Measurements from ENCODE around the gene GPR156. TPM values are rescaled to one million over a fixed set of nuclear protein-coding genes. Genes with fewer than 3 reads are reported as not detected.

The GPR156 gene
- total and polyA plus RNA-seq, 2 of the 4 experiments (the other 2 are of a cell fraction) = 0.09 to 0.18 TPM

DNA sequence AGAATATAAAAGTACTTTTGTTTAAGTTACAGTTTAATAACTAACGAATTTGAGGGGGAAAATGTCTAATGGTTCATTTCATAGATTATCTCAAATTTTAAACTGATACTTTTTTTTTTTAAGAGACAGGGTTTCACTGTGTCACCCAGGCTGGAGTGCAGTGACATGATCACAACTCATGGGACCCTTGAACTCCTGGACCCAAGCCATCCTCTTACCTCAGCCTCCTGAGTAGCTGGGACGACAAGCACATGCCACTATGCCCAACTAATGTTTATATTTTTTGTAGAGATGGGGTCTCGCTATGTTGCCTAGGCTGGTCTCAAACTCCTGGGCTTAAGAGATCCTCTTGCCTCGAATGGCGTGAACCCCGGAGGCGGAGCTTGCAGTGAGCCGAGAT lies 47.6 kb upstream of the GPR156 start:
- H3K79me1 ChIP-seq (ENCODE audit: low read depth in 1 of 2, low read length in 2 of 2) = peaks cover 0 to 7% of the 10 kb centered on the region in 2 experiments; a peak in 2 of 4 replicates
- 0 out of 2 replicates have a peak, but pooled peaks cover 2% of the 10 kb centered on the region for H3K4me1 ChIP-seq (ENCODE audit: control insufficient read depth, insufficient read depth, low read length)
- no peak overlapping the region for H4K5ac ChIP-seq (ENCODE audit: low read depth, low read length)
- H2AK9ac ChIP-seq (replicated peaks; ENCODE audit: low read depth, low read length, poor library complexity) = no peak overlapping the region
- dilution Hi-C loops (cut with HindIII; ENCODE audit: low sequenced_read_pairs, unreplicated experiment) = no loop called here
- WGBS, 2 experiments (ENCODE audit: extremely low coverage in 2 of 2, insufficient read length in 1 of 2) = 93% methylated on average over 5 of the region's 8 CpGs; no CpG with 5 or more reads in 1 of the 2 experiments
- no peak overlapping the region for H3K27ac ChIP-seq (ENCODE audit: insufficient read depth, low read length)
- H3K4me3 ChIP-seq (ENCODE audit: insufficient read depth, low read depth, low read length) = no peak overlapping the region
- ChIA-PET POLR2A (ENCODE audit: unreplicated experiment) (interaction anchor here (0.7 kb wide), 1 partner anchor 60 kb away, joined by 10 read pairs; no protein-coding TSS in a partner anchor), CTCF (no interaction called here)
- H2BK20ac ChIP-seq (ENCODE audit: low read depth, low read length) = no peak overlapping the region
- H3K23ac ChIP-seq (ENCODE audit: low read depth, low read length) = no peak overlapping the region
- no TSS peak for BruUV-seq (replicated peaks)
- H4K8ac ChIP-seq (ENCODE audit: low read depth in 2 of 2, low read length in 2 of 2) = no peak overlapping the region
- no peaks in the 10 kb centered on the region for H3K9me3 ChIP-seq (ENCODE audit: control insufficient read depth, insufficient read depth, low read length)
- H3K9ac ChIP-seq (ENCODE audit: low read depth, low read length) = no peak overlapping the region
- H3K4ac ChIP-seq (ENCODE audit: low read depth, low read length) = no peak overlapping the region
- no peak overlapping the region for H2AFZ ChIP-seq (replicated peaks; ENCODE audit: low read length, poor library complexity)
- no peak for DNase-seq
- no peak overlapping the region for H2BK120ac ChIP-seq (ENCODE audit: low read depth, low read length)
- H2AK5ac ChIP-seq (ENCODE audit: low read depth, low read length) = no peak overlapping the region
- H3K4me2 ChIP-seq (ENCODE audit: low read depth, low read length) = no peak overlapping the region
- H3K9me1 ChIP-seq (ENCODE audit: insufficient read depth, low read length) = no peaks in the 10 kb centered on the region
- no peak overlapping the region for H2BK15ac ChIP-seq (ENCODE audit: low read depth, low read length)
- H3K14ac ChIP-seq (replicated peaks; ENCODE audit: low read depth, low read length) = no peak overlapping the region
- in situ Hi-C loops (cut with MboI; ENCODE audit: low sequenced_read_pairs) = no loop called here
- no peak overlapping the region for H3K56ac ChIP-seq (ENCODE audit: extremely low read depth, insufficient read depth, low read length)
- no peak overlapping the region for H2BK5ac ChIP-seq (ENCODE audit: low read depth, low read length, poor library complexity, severe bottlenecking)
- ATAC-seq (ENCODE audit: low read depth) = no peak
- TF ChIP-seq FOS (IDR thresholded peaks at IDR 0.05; ENCODE audit: low read depth, low read length) (no peak), CEBPB (IDR thresholded peaks at IDR 0.05; ENCODE audit: low read depth, low read length) (no peak), SMC3 (IDR thresholded peaks at IDR 0.05; ENCODE audit: low read depth, low read length) (no peak), BHLHE40 (IDR thresholded peaks at IDR 0.05; ENCODE audit: low read depth, low read length) (no peak), MAZ (IDR thresholded peaks at IDR 0.05; ENCODE audit: borderline replicate concordance, low read depth, low read length) (no peak), POLR2A (IDR thresholded peaks at IDR 0.05; ENCODE audit: low read depth, low read length) (no peak), CHD1 (IDR thresholded peaks at IDR 0.05; ENCODE audit: low read depth, low read length) (no peak), NFE2L2 (IDR thresholded peaks at IDR 0.05; ENCODE audit: low read depth, low read length) (no peak), MAFK (IDR thresholded peaks at IDR 0.05; ENCODE audit: low read depth, low read length) (no peak), RAD21 (IDR thresholded peaks at IDR 0.05; ENCODE audit: low read length) (no peak), RFX5 (IDR thresholded peaks at IDR 0.05; ENCODE audit: low read depth, low read length) (no peak)
- TF ChIP-seq, protein P1, sequence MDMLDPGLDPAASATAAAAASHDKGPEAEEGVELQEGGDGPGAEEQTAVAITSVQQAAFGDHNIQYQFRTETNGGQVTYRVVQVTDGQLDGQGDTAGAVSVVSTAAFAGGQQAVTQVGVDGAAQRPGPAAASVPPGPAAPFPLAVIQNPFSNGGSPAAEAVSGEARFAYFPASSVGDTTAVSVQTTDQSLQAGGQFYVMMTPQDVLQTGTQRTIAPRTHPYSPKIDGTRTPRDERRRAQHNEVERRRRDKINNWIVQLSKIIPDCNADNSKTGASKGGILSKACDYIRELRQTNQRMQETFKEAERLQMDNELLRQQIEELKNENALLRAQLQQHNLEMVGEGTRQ (IDR thresholded peaks at IDR 0.05; ENCODE audit: low read depth, low read length) = no peak
- TF ChIP-seq, protein P2, sequence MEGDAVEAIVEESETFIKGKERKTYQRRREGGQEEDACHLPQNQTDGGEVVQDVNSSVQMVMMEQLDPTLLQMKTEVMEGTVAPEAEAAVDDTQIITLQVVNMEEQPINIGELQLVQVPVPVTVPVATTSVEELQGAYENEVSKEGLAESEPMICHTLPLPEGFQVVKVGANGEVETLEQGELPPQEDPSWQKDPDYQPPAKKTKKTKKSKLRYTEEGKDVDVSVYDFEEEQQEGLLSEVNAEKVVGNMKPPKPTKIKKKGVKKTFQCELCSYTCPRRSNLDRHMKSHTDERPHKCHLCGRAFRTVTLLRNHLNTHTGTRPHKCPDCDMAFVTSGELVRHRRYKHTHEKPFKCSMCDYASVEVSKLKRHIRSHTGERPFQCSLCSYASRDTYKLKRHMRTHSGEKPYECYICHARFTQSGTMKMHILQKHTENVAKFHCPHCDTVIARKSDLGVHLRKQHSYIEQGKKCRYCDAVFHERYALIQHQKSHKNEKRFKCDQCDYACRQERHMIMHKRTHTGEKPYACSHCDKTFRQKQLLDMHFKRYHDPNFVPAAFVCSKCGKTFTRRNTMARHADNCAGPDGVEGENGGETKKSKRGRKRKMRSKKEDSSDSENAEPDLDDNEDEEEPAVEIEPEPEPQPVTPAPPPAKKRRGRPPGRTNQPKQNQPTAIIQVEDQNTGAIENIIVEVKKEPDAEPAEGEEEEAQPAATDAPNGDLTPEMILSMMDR (conservative IDR thresholded peaks at IDR 0.05; ENCODE audit: low read depth, low read length) = no peak
- TF ChIP-seq, protein P3, sequence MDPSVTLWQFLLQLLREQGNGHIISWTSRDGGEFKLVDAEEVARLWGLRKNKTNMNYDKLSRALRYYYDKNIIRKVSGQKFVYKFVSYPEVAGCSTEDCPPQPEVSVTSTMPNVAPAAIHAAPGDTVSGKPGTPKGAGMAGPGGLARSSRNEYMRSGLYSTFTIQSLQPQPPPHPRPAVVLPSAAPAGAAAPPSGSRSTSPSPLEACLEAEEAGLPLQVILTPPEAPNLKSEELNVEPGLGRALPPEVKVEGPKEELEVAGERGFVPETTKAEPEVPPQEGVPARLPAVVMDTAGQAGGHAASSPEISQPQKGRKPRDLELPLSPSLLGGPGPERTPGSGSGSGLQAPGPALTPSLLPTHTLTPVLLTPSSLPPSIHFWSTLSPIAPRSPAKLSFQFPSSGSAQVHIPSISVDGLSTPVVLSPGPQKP (IDR thresholded peaks at IDR 0.05; ENCODE audit: borderline replicate concordance, low read depth, low read length) = no peak
- peaks cover 9% of the 10 kb centered on the region for H3K36me3 ChIP-seq (ENCODE audit: control insufficient read depth, insufficient read depth, low read length)
- no peaks in the 10 kb centered on the region for H4K20me1 ChIP-seq (ENCODE audit: insufficient read depth, low read length)
- H3K18ac ChIP-seq (ENCODE audit: low read depth, low read length) = no peak overlapping the region
- no peak overlapping the region for H4K91ac ChIP-seq (ENCODE audit: insufficient read depth, low read depth, low read length)
- intact Hi-C loops (cut with micrococcal nuclease) = no loop called here
- H3K27me3 ChIP-seq (ENCODE audit: control insufficient read depth, insufficient read depth, low read length) = no peaks in the 10 kb centered on the region
